Measurements from ENCODE around the gene LHB. TPM values are rescaled to one million over a fixed set of nuclear protein-coding genes. Genes with fewer than 3 reads are reported as not detected.
A peak's percentile ranks its signal among the peaks of the same experiment; 100 is the strongest.

LHB gene
- total RNA-seq, 1 donor from 2014 or later, result 0.48 TPM

- Mint-ChIP-seq H3K9me3 (ENCODE audit: unreplicated experiment) (no peaks in the 10 kb centered on the region), H3K36me3 (ENCODE audit: low read depth, unreplicated experiment) (peaks cover 22% of the 10 kb centered on the region), H3K27me3 (ENCODE audit: low read depth, unreplicated experiment) (peaks cover 2% of the 10 kb centered on the region), H3K4me3 (ENCODE audit: unreplicated experiment) (no peak overlapping the region), H3K27ac (ENCODE audit: unreplicated experiment) (peak overlapping the region; percentile 66), H3K4me1 (ENCODE audit: low read depth, unreplicated experiment) (peaks cover 3% of the 10 kb centered on the region)
- Histone ChIP-seq H3K9ac (ENCODE audit: low read length) (no peak overlapping the region), H3K27ac (ENCODE audit: low read depth, low read length) (no peak overlapping the region), H3K79me2 (ENCODE audit: insufficient read depth, low read length) (no peaks in the 10 kb centered on the region), H2AFZ (ENCODE audit: low read depth, low read length) (no peak overlapping the region), H3K4me3 (ENCODE audit: insufficient read depth, low read depth, low read length) (no peak overlapping the region), H4K20me1 (ENCODE audit: insufficient read depth, low read length) (peaks cover 4% of the 10 kb centered on the region), H3K36me3 (ENCODE audit: insufficient read depth, low read length) (peaks cover 10% of the 10 kb centered on the region), H3K4me1 (ENCODE audit: insufficient read depth, low read length) (peaks cover 14% of the 10 kb centered on the region), H3K9me3 (ENCODE audit: insufficient read depth, low read depth, low read length) (no peaks in the 10 kb centered on the region), H3K4me2 (ENCODE audit: low read length) (no peak overlapping the region), H3K27me3 (ENCODE audit: insufficient read depth, low read length) (no peaks in the 10 kb centered on the region)
- DNase-seq (ENCODE audit: low read depth) (no peak), FAIRE-seq (no peak)
- TF ChIP-seq EZH2 (IDR thresholded peaks at IDR 0.05; ENCODE audit: insufficient read depth, low read length), result no peak
Measured at GRCh38 chr19:49014123-49014869, 2.6 kb downstream of the LHB start.

GRCh38 chr19:49011194-49011593 lies 5.7 kb downstream of the LHB start:
- H3K27me3 ChIP-seq (ENCODE audit: insufficient read depth, low read length), result no peaks in the 10 kb centered on the region
- H3K27me3 Mint-ChIP-seq (ENCODE audit: low read depth, unreplicated experiment), result no peaks in the 10 kb centered on the region
- H3K36me3 Mint-ChIP-seq (ENCODE audit: low read depth, unreplicated experiment), result peaks cover 20% of the 10 kb centered on the region
- peaks cover 4% of the 10 kb centered on the region for H4K20me1 ChIP-seq (ENCODE audit: insufficient read depth, low read length)
- no peaks in the 10 kb centered on the region for H3K9me3 ChIP-seq (ENCODE audit: insufficient read depth, low read depth, low read length)
- H3K4me3 Mint-ChIP-seq (ENCODE audit: unreplicated experiment), result no peak overlapping the region
- FAIRE-seq, result no peak
- H3K9me3 Mint-ChIP-seq (ENCODE audit: unreplicated experiment), result no peaks in the 10 kb centered on the region
- H3K4me3 ChIP-seq (ENCODE audit: insufficient read depth, low read depth, low read length), result no peak overlapping the region
- no peak overlapping the region for H3K27ac ChIP-seq (ENCODE audit: low read depth, low read length)
- H3K27ac Mint-ChIP-seq (ENCODE audit: unreplicated experiment), result no peak overlapping the region
- H3K4me2 ChIP-seq (ENCODE audit: low read length), result no peak overlapping the region
- peaks cover 10% of the 10 kb centered on the region for H3K36me3 ChIP-seq (ENCODE audit: insufficient read depth, low read length)
- H3K4me1 Mint-ChIP-seq (ENCODE audit: low read depth, unreplicated experiment), result no peaks in the 10 kb centered on the region
- no peaks in the 10 kb centered on the region for H3K4me1 ChIP-seq (ENCODE audit: insufficient read depth, low read length)
- no peaks in the 10 kb centered on the region for H3K79me2 ChIP-seq (ENCODE audit: insufficient read depth, low read length)
- no peak for TF ChIP-seq CTCF (IDR thresholded peaks at IDR 0.05; ENCODE audit: insufficient read depth, low read depth, low read length)
- no peak for TF ChIP-seq EZH2 (IDR thresholded peaks at IDR 0.05; ENCODE audit: insufficient read depth, low read length)
- H3K9ac ChIP-seq (ENCODE audit: low read length), result no peak overlapping the region
- no peak for DNase-seq (ENCODE audit: low read depth)
- no peak overlapping the region for H2AFZ ChIP-seq (ENCODE audit: low read depth, low read length)

DNA sequence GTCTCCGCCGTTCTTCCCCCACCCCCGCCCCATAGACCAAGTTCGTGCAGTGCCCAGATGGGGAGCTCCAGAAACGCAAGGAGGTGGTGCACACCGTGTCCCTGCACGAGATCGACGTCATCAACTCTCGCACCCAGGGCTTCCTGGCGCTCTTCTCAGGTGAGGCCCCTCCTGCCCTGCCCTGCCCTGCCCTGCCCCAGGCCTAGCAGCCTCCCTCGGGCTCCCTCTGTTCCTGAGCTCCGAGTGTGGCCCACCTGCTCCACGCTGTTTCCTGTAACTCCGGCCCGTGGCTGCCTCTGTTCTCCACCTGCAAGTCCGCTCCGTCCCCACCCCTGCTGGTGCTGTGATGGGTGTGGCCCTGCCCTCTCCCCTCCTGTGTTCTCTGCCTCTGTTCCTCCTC lies 6.4 kb downstream of the LHB start:
- TF ChIP-seq EZH2 (IDR thresholded peaks at IDR 0.05; ENCODE audit: insufficient read depth, low read length) (no peak), CTCF (IDR thresholded peaks at IDR 0.05; ENCODE audit: insufficient read depth, low read depth, low read length) (no peak)
- no peak overlapping the region for H3K9ac ChIP-seq (ENCODE audit: low read length)
- no peak overlapping the region for H3K27ac ChIP-seq (ENCODE audit: low read depth, low read length)
- no peaks in the 10 kb centered on the region for H3K27me3 Mint-ChIP-seq (ENCODE audit: low read depth, unreplicated experiment)
- no peaks in the 10 kb centered on the region for H3K79me2 ChIP-seq (ENCODE audit: insufficient read depth, low read length)
- no peaks in the 10 kb centered on the region for H3K4me1 ChIP-seq (ENCODE audit: insufficient read depth, low read length)
- DNase-seq (ENCODE audit: low read depth) (no peak), FAIRE-seq (no peak)
- H2AFZ ChIP-seq (ENCODE audit: low read depth, low read length), result no peak overlapping the region
- H3K36me3 Mint-ChIP-seq (ENCODE audit: low read depth, unreplicated experiment), result peaks cover 14% of the 10 kb centered on the region
- no peaks in the 10 kb centered on the region for H3K4me1 Mint-ChIP-seq (ENCODE audit: low read depth, unreplicated experiment)
- no peak overlapping the region for H3K4me3 ChIP-seq (ENCODE audit: insufficient read depth, low read depth, low read length)
- H3K9me3 Mint-ChIP-seq (ENCODE audit: unreplicated experiment), result no peaks in the 10 kb centered on the region
- no peak overlapping the region for H3K4me3 Mint-ChIP-seq (ENCODE audit: unreplicated experiment)
- H3K9me3 ChIP-seq (ENCODE audit: insufficient read depth, low read depth, low read length), result no peaks in the 10 kb centered on the region
- peaks cover 11% of the 10 kb centered on the region for H3K36me3 ChIP-seq (ENCODE audit: insufficient read depth, low read length)
- H4K20me1 ChIP-seq (ENCODE audit: insufficient read depth, low read length), result peaks cover 4% of the 10 kb centered on the region
- no peak overlapping the region for H3K4me2 ChIP-seq (ENCODE audit: low read length)
- H3K27ac Mint-ChIP-seq (ENCODE audit: unreplicated experiment), result no peak overlapping the region
- H3K27me3 ChIP-seq (ENCODE audit: insufficient read depth, low read length), result no peaks in the 10 kb centered on the region

All from astrocyte (in vitro differentiated cells and primary cell).